Non-pigmented ciliary epithelial cell (primary cell): Measurements from ENCODE around the gene NCKAP5.

Source experiments
- DNase-seq: peaks from one replicate; pipeline ENCODE4 v3.0.0-alpha.2; 2010; ENCODE audit warnings: low read depth

The NCKAP5 gene

GRCh38 chr2:132757002-132757589 is 811.2 kb downstream of the NCKAP5 start:
- no peak for DNase-seq

GRCh38 chr2:132754867-132755472 is 813.3 kb downstream of the NCKAP5 start:
- DNase-seq = no peak

GRCh38 chr2:132754392-132754791 is 813.9 kb downstream of the NCKAP5 start:
- no peak for DNase-seq

GRCh38 chr2:132752421-132753206 is 815.6 kb downstream of the NCKAP5 start:
- no peak for DNase-seq

- DNase-seq = no peak
Measured at GRCh38 chr2:132751836-132752235, 816.4 kb downstream of the NCKAP5 start.

GRCh38 chr2:132750606-132751005 is 817.7 kb downstream of the NCKAP5 start:
- no peak for DNase-seq

GRCh38 chr2:132747046-132747445 is 821.2 kb downstream of the NCKAP5 start:
- DNase-seq = no peak

GRCh38 chr2:132741754-132742153 is 826.5 kb downstream of the NCKAP5 start:
- no peak for DNase-seq

GRCh38 chr2:132740081-132740720 is 828.1 kb downstream of the NCKAP5 start:
- no peak for DNase-seq

- no peak for DNase-seq
Measured at GRCh38 chr2:132738223-132738622, 830.0 kb downstream of the NCKAP5 start.

GRCh38 chr2:132736059-132736458 is 832.2 kb downstream of the NCKAP5 start:
- DNase-seq = no peak

- no peak for DNase-seq
Measured at GRCh38 chr2:132734961-132735360, 833.3 kb downstream of the NCKAP5 start.

- peak; percentile 15 for DNase-seq
Measured at GRCh38 chr2:132733094-132733493, 835.2 kb downstream of the NCKAP5 start.

- DNase-seq = no peak
Measured at GRCh38 chr2:132732694-132733093, 835.6 kb downstream of the NCKAP5 start.

GRCh38 chr2:132731441-132731840 is 836.8 kb downstream of the NCKAP5 start:
- DNase-seq = no peak

- no peak for DNase-seq
Measured at GRCh38 chr2:132730611-132731010, 837.7 kb downstream of the NCKAP5 start.

GRCh38 chr2:132729522-132729921 is 838.7 kb downstream of the NCKAP5 start:
- no peak for DNase-seq

- DNase-seq = no peak
Measured at GRCh38 chr2:132726155-132726554, 842.1 kb downstream of the NCKAP5 start.

GRCh38 chr2:132725748-132726147 is 842.5 kb downstream of the NCKAP5 start:
- no peak for DNase-seq

GRCh38 chr2:132725148-132725547 is 843.1 kb downstream of the NCKAP5 start:
- no peak for DNase-seq

- DNase-seq = no peak
Measured at GRCh38 chr2:132721938-132722337, 846.3 kb downstream of the NCKAP5 start.

- no peak for DNase-seq
Measured at GRCh38 chr2:132720393-132720792, 847.9 kb downstream of the NCKAP5 start.

GRCh38 chr2:132719480-132719879 is 848.8 kb downstream of the NCKAP5 start:
- DNase-seq = no peak
